ENCODE results near the gene DNAJC8.
A peak's percentile ranks its signal among the peaks of the same experiment; 100 is the strongest.

The DNAJC8 gene

DNA sequence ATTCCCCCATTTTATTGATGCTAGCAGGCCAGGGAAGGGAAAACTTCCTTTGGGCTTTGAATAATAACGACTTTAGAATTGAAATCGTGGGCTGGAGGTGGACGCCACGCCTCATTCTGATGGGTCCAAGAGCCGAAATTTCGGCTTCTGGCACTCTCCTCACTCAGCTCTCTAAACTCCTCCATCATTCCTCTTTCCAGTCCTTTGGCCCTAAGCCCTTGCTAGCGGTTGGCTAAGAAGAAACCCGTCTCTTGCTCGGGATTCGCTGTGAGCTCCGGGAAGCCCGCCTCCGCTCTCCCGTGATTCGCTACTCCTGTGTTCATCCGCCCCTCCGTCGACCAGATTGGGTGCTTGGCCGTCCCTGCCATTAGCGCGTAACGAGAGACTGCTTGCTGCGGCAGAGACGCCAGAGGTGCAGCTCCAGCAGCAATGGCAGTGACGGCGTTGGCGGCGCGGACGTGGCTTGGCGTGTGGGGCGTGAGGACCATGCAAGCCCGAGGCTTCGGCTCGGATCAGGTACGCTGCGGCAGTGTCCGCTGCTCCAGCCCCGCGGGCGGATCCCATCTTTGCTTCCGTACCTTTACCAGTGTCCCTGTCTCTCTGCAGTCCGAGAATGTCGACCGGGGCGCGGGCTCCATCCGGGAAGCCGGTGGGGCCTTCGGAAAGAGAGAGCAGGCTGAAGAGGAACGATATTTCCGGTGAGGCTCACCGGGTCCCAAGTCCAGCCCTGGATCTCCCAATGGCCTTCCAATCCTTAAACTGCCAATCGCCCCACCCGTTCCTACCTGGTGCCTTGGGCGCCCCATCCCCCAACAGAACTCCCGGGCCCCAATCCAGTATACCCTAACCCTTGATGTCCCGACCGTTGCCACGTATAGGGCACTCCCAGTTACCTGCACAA lies 3.2 kb upstream of the DNAJC8 start, which contains the start of gene ATP5IF1:
Gene ATP5IF1 (plus strand): TSS at position 370 of the 901 bp plus-strand sequence. CDS start 60 bp downstream, at position 430.
- peaks cover 3% of the 10 kb centered on the region for H3K36me3 ChIP-seq
- TF ChIP-seq, protein P1, sequence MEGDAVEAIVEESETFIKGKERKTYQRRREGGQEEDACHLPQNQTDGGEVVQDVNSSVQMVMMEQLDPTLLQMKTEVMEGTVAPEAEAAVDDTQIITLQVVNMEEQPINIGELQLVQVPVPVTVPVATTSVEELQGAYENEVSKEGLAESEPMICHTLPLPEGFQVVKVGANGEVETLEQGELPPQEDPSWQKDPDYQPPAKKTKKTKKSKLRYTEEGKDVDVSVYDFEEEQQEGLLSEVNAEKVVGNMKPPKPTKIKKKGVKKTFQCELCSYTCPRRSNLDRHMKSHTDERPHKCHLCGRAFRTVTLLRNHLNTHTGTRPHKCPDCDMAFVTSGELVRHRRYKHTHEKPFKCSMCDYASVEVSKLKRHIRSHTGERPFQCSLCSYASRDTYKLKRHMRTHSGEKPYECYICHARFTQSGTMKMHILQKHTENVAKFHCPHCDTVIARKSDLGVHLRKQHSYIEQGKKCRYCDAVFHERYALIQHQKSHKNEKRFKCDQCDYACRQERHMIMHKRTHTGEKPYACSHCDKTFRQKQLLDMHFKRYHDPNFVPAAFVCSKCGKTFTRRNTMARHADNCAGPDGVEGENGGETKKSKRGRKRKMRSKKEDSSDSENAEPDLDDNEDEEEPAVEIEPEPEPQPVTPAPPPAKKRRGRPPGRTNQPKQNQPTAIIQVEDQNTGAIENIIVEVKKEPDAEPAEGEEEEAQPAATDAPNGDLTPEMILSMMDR (IDR thresholded peaks at IDR 0.05): peak; percentile 63
- no peaks in the 10 kb centered on the region for H3K27me3 ChIP-seq
- peaks cover 35 to 43% of the 10 kb centered on the region in 2 experiments for H3K4me1 ChIP-seq (ENCODE audit: control insufficient read depth in 1 of 2, insufficient read depth in 1 of 2, low read depth in 1 of 2, low read length in 1 of 2)
- H3K9me3 ChIP-seq: no peaks in the 10 kb centered on the region
- H3K27ac ChIP-seq: peak within 1 kb of the TSS; percentile 88
- peak within 1 kb of the TSS; percentile 74 to 97 for H3K4me3 ChIP-seq (ENCODE audit: low read depth in 1 of 2, low read length in 1 of 2)

DNA sequence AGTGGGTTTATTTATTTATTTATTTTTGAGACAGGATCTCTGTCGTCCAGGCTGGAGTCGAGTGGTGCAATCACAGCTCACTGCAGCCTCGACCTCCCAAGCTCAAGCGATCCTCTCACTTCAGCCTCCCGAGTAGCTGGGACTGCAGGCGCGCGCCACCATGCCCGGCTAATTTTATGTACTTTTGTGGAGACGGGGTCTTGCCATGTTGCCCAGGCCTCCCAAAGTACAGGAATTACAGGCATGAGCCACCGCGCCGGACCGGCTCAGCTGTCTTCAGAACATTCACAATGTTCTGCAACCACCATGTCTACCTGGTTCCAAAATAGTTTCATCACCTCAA lies 406 bp upstream of the DNAJC8 start:
- Histone ChIP-seq H3K27me3 (no peaks in the 10 kb centered on the region), H3K4me3 (ENCODE audit: low read depth in 1 of 2, low read length in 1 of 2) (peak overlapping the region; percentile 78 to 99), H3K36me3 (peaks cover 10% of the 10 kb centered on the region), H3K4me1 (ENCODE audit: control insufficient read depth in 1 of 2, insufficient read depth in 1 of 2, low read depth in 1 of 2, low read length in 1 of 2) (peaks cover 35 to 49% of the 10 kb centered on the region in 2 experiments), H3K9me3 (no peaks in the 10 kb centered on the region), H3K27ac (peak overlapping the region; percentile 77)
- TF ChIP-seq, protein P1 (IDR thresholded peaks at IDR 0.05): no peak

- H3K4me1 ChIP-seq (ENCODE audit: control insufficient read depth in 1 of 2, insufficient read depth in 1 of 2, low read depth in 1 of 2, low read length in 1 of 2): peaks cover 14 to 25% of the 10 kb centered on the region in 2 experiments
- H3K36me3 ChIP-seq: peaks cover 33% of the 10 kb centered on the region
- no peaks in the 10 kb centered on the region for H3K27me3 ChIP-seq
- no peak overlapping the region for H3K4me3 ChIP-seq (ENCODE audit: low read depth in 1 of 2, low read length in 1 of 2)
- TF ChIP-seq, protein P1 (IDR thresholded peaks at IDR 0.05): no peak
- H3K9me3 ChIP-seq: no peaks in the 10 kb centered on the region
- H3K27ac ChIP-seq: no peak overlapping the region
Measured at GRCh38 chr1:28229996-28230395, 2.8 kb downstream of the DNAJC8 start.

DNA sequence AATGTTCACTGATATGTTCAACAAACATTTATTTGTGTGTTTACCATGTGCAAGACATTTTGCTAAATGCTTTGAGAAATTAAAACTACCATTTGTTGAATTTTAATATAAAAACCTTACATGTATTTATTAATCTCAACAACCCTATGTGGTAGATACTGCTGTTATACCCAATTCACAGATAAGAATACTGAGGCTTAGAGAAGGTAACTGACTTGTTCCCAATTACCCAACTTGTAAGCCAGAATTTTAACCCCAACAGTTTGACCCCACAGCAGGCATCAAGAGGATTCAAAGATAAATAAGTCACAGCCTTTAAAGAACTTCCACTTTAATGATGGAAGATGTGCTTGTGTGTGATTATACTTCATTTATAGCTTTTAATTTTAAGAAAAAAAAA lies 3.7 kb downstream of the DNAJC8 start:
- TF ChIP-seq, protein P1 (IDR thresholded peaks at IDR 0.05): no peak
- peaks cover 41% of the 10 kb centered on the region for H3K36me3 ChIP-seq
- peaks cover 13 to 24% of the 10 kb centered on the region in 2 experiments for H3K4me1 ChIP-seq (ENCODE audit: control insufficient read depth in 1 of 2, insufficient read depth in 1 of 2, low read depth in 1 of 2, low read length in 1 of 2)
- H3K9me3 ChIP-seq: no peaks in the 10 kb centered on the region
- H3K27me3 ChIP-seq: no peaks in the 10 kb centered on the region
- no peak overlapping the region for H3K27ac ChIP-seq
- no peak overlapping the region for H3K4me3 ChIP-seq (ENCODE audit: low read depth in 1 of 2, low read length in 1 of 2)

- H3K4me3 ChIP-seq (ENCODE audit: low read depth in 1 of 2, low read length in 1 of 2): no peak overlapping the region
- H3K27ac ChIP-seq: no peak overlapping the region
- TF ChIP-seq, protein P1 (IDR thresholded peaks at IDR 0.05): no peak
- H3K4me1 ChIP-seq (ENCODE audit: control insufficient read depth in 1 of 2, insufficient read depth in 1 of 2, low read depth in 1 of 2, low read length in 1 of 2): no peaks in the 10 kb centered on the region
- no peaks in the 10 kb centered on the region for H3K27me3 ChIP-seq
- H3K36me3 ChIP-seq: peaks cover 22% of the 10 kb centered on the region
- H3K9me3 ChIP-seq: no peaks in the 10 kb centered on the region
Measured at GRCh38 chr1:28213315-28213714, 19.5 kb downstream of the DNAJC8 start.
